CD4-positive, alpha-beta T cell treated with Interleukin-4 for 4 hours (primary cell): ENCODE results near the gene PRKRIP1.
"Not testable (repeated sequence)": the region's sequence is repeated elsewhere in the genome, so short reads cannot be mapped to it uniquely, and the experiment has no call there.

Experiments used
- DNase-seq: peaks from one replicate; pipeline ENCODE4 v3.0.0-alpha.2; 2020

The PRKRIP1 gene

GRCh38 chr7:102460467-102460866 lies 64.3 kb downstream of the PRKRIP1 start:
- no peak for DNase-seq

DNA sequence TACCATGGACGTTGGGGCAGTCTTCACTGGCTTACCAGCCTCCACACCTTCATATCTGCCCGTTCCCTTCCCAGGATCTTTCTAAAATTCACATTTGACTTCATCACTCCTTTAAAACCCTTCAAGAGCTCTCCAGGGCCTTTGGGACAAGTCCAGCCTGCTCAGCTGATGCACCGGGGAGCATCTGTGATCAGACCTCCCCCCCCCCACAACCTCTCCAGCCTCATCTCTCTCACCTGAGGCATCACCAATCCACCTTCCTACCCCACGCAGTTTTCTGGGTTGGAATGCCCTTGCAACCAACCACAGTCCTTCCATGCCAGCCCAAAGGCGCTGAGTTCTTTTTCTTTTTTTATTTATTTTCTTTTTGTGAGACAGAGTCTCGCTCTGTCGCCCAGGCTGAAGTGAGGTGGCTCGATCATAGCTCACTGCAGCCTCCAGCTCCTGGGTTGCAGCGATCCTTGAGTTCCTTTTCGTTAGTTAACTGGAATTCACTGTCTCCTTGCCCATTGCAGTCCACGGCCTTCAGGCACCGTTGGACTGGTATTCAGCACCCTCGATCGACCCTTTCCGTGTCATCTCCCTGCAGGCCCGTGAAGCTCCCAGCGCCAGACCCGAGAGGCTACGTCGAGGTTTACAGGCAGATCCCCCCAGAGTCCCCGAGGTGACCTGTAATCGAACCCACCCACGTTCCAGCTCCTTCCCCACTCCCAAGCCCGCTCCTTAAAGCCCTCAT lies 67.8 kb downstream of the PRKRIP1 start:
- no peak for DNase-seq

- peak; percentile 93 for DNase-seq
Measured at GRCh38 chr7:102464577-102465280, 68.6 kb downstream of the PRKRIP1 start, which contains the start of the genes ALKBH4 and LRWD1. Gene ALKBH4, minus strand, starts transcription at chr7:102464863. Its CDS starts 27 bp downstream, at chr7:102464836. Gene LRWD1, plus strand, starts transcription at chr7:102464984. Its CDS starts 97 bp downstream, at chr7:102465081.

DNA sequence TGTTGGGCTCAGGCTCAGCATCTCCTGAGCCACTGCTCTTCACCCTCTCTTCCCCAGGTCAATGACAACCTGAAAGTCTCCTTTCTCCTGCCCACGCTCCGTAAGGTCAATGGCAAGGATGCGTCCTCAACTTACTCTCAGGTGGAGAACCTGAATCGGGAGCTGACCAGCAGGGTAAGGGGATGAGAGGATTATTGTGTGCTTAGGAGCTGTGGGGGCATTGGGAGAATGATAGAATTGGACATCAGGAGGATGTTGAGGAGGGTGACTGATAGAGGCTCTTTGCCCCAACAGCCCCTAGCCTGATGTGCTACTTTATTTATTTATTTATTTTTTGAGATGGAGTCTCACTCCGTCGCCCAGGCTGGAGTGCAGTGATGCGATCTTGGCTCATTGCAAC lies 69.9 kb downstream of the PRKRIP1 start:
- DNase-seq: no peak

DNA sequence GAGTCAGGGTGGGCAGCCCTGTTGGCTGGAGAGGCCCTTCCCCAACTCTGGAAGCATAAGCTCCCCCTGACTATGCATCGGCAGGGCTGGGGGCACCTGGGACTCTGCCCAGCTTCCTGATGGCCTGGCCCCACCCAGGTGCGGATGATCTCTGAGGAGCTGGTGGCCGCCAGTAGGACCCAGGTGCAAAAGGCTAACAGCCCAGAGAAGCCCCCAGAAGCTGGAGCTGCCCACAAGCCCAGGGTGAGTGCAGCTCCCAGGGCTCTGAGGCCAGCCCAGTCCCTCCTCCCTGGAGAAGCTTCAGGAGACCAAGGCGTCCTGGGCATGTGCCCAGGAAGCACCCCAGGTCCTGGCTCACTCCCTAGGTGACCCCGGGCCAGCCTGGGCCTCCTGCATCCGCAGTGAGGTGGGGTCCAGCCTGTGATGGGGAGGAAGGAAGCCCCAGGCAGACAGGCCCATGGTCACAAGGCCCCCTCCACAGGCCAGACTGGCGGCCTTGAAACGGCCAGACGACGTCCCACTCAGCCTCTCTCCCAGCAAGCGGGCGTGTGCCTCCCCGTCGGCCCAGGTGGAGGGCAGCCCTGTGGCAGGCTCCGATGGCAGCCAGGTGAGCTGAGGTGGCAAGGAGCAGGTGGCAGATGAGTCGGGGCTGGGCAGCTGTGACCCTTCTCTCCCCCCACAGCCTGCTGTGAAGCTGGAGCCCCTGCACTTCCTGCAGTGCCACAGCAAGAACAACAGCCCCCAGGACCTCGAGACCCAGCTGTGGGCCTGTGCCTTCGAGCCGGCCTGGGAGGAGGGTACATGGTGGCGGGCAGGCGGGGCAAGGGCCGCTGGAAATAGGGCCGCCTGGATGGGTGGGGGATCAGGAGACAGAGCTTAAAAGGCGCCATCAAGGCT lies 71.7 kb downstream of the PRKRIP1 start:
- no peak for DNase-seq

DNA sequence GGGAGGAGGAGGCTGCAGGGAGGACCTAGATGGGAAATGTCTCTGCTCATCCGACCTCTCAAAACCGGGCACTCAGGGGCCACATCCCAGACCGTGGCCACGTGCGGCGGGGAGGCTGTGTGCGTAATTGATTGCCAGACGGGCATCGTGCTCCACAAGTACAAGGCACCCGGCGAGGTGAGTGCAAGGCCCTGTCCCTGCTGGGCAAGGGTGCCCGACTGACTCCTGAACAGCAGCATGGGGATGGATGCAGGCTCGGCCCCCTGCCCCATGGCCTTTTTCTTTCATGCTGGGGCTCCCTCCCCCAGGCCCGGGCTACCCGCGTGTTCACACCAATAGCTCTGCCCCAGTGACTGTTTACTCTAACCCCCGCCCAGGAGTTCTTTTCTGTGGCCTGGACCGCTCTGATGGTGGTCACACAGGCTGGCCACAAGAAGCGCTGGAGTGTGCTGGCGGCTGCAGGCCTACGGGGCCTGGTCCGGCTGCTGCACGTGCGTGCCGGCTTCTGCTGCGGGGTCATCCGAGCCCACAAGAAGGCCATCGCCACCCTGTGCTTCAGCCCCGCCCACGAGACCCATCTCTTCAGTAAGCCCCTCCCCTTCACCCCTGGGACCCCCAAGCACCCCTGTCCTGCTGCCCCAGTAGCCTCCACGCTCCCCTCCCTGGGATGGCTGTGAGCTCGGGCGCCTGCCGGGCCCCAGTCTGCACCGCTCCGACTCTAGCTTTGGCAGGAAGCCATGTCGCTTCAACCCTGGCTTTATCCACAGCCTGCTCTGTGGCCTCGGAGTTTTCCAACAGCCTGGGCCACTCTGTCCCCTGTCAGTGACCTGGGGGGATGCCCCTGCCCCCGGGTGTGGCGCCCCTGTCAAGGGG lies 72.6 kb downstream of the PRKRIP1 start:
- no peak for DNase-seq

DNA sequence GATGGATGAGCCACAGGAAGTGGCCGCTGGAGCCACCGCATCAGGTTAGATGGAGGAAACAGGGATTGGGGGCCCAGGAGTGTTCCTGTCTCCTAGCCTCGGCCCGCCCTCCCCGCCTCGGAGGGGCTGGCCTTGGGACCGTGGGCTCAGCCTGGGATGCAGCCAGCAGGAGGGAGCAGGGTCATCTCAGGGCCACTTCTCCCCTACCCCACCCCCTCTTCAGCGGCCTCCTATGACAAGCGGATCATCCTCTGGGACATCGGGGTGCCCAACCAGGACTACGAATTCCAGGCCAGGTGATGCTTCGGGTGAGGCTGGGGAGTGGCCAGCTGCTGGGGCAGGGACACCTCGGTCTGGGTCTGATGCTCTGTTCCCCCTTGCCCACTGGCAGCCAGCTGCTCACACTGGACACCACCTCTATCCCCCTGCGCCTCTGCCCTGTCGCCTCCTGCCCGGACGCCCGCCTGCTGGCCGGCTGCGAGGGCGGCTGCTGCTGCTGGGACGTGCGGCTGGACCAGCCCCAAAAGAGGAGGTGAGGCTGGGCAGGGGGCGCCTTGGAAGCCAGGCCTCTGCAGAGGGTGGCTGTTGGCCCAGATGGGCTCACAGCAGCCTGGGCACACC lies 73.3 kb downstream of the PRKRIP1 start:
- DNase-seq: no peak

DNA sequence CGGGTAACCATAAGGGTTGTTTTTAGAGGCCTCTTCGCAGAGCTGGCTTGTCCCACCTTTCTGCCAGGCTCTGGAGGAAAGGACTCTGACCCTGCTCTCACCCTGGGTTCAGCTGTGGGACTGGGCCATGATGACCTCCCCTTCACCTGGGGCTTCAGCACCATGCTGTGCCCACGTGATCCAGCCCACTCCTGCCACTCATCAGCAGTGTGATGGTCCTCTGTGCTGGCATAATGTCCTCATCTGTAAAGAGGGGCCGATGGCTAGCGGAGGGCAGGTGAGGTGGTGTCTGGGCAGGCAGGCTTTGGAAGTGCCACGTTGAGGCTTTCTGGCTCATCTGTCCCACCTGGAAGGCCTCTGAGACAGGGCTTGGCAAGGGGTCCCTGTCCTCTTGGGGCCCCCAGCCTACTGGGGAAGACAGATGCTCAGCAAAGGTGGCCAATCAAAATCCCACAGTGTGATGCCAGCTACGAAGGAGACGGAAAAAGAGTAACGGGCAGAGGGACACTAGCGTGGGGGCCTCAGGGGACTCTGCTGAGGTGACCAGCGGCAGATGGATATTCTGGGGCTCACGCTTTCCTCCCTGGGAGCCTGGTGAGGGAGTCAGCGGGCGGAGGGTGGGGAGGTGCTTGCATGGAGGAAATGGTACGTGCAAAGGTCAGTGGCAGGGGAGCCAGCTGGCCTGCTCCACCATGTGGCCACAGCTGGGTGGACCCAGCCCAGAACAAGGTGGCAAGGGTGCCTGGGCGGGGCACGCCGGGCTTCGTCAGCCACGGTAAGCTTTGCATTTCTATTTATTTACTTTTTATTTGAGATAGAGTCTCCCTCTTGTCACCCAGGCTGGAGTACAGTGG lies 74.0 kb downstream of the PRKRIP1 start:
- DNase-seq: no peak

DNA sequence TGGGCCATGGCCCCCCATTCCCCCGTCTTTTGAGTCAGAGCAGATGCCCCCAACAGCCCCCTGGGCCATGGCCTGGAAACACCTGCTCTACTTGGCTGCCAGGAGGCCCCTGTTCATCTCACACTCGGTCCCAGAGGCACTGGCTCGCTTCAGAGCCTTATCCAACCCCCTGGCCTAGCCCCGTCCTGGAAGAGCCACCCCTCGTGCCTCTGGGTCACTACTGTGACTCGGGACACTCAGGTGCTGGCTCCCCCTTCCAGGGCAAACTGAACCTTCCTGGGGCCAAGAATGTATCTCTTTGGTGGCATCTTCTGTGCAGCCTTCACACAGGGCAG lies 75.6 kb downstream of the PRKRIP1 start:
- no peak for DNase-seq

DNA sequence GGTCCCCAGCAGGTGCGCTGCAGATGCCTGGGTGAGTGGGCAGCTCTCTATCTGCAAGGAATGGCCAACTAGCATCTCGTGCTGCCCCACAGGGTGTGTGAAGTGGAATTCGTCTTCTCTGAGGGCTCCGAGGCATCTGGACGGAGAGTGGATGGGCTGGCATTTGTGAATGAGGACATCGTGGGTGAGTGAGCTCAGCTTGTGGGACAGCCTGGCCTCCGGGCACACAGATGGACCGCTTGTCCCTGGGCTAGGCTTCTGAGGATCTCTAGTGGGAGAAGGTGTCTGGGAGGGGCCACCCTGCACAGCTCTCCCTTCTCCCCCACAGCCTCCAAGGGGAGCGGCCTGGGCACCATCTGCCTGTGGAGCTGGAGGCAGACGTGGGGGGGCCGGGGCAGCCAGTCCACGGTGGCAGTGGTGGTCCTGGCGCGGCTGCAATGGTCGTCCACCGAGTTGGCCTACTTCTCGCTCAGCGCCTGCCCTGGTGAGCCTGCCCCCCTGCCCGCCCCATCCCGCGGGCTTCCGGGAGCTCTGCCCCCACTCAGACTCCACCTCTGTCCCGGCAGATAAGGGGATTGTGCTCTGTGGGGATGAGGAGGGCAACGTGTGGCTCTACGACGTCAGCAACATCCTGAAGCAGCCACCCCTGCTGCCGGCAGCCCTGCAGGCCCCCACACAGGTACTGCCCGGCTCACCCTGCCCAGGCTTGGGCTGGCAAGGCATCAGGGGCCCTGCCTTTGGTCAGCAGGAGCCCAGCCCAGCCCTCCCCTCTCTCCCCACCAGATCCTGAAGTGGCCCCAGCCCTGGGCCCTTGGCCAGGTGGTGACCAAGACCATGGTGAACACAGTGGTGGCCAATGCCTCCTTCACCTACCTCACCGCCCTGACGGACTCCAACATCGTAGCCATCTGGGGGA lies 76.2 kb downstream of the PRKRIP1 start:
- no peak for DNase-seq

DNA sequence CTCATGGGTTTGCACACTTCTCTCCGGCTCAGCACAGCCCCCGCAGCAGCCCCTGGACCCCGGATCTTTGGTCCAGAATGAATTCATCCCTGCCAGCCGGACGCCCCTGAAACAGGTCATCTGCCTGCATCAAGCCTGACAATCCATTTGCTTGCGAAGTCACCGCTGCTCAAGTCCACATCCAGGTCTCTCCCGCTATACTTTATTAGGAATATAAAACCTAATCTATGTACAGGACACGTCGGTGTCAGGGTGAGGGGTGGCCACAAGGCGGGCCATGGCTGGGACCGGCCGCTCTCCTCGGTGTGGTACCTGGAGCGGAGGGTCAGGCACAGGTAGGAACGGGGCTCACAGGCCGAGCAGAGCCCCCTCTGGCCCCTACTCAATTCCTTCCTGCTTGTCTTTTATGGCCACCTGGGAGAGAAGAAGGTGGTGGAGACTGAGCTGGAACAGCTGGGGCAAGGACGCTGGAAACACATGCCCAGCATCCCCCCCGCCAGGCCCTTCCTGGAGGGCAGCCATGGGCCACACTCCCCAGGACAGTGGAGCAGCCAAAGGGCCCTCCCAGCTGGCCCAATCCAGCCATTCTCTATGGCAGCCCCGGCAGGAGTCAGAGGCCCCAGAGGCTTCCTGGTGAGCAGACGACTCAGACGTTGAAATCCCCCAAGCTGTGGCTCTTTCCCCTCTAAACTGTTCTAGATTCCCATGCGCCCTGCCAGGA lies 77.3 kb downstream of the PRKRIP1 start:
- DNase-seq: no peak

DNA sequence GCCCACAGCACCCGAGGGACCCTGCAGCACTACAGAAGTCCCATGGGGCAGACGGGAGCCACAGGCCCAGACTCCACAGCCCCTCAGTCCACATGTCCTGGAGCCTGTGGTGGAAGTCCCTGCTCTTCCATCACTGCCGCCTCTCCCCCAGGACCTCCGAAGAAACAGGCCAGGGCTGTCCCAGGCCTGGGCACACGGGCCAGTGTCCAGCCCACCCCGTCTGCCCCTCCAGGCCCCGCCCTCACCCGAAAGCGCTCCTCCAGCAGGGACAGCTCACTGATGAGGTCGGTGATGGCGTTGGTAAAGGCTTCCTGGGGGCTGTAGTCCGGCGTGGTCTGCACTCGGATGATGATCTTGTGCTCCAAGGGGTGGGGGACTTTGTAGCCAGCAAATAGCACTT lies 78.0 kb downstream of the PRKRIP1 start:
- DNase-seq: not testable (repeated sequence)

GRCh38 chr7:102474736-102475435 lies 78.7 kb downstream of the PRKRIP1 start:
- DNase-seq: not testable (repeated sequence)
